ENCODE data around the gene PARP8.
"Not testable (repeated sequence)": the region's sequence is repeated elsewhere in the genome, so short reads cannot be mapped to it uniquely, and the experiment has no call there.

- TF ChIP-seq, protein P1, sequence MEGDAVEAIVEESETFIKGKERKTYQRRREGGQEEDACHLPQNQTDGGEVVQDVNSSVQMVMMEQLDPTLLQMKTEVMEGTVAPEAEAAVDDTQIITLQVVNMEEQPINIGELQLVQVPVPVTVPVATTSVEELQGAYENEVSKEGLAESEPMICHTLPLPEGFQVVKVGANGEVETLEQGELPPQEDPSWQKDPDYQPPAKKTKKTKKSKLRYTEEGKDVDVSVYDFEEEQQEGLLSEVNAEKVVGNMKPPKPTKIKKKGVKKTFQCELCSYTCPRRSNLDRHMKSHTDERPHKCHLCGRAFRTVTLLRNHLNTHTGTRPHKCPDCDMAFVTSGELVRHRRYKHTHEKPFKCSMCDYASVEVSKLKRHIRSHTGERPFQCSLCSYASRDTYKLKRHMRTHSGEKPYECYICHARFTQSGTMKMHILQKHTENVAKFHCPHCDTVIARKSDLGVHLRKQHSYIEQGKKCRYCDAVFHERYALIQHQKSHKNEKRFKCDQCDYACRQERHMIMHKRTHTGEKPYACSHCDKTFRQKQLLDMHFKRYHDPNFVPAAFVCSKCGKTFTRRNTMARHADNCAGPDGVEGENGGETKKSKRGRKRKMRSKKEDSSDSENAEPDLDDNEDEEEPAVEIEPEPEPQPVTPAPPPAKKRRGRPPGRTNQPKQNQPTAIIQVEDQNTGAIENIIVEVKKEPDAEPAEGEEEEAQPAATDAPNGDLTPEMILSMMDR (IDR thresholded peaks at IDR 0.05), result not testable (repeated sequence)
- not testable (repeated sequence) for TF ChIP-seq POLR2A (IDR thresholded peaks at IDR 0.05)
Measured at GRCh38 chr5:50673444-50673843, 7.0 kb downstream of the PARP8 start.
